Measurements from ENCODE around the gene MOSPD3. TPM values are rescaled to one million over a fixed set of nuclear protein-coding genes. Genes with fewer than 3 reads are reported as not detected.

The MOSPD3 gene
- total RNA-seq, 1 donor from 2014 or later, result 8.1 TPM

- DNase-seq (ENCODE audit: low read depth), result no peak
Measured at GRCh38 chr7:100590077-100590737, 22.1 kb upstream of the MOSPD3 start.

- no peak for DNase-seq (ENCODE audit: low read depth)
Measured at GRCh38 chr7:100591596-100591995, 20.7 kb upstream of the MOSPD3 start.

DNA sequence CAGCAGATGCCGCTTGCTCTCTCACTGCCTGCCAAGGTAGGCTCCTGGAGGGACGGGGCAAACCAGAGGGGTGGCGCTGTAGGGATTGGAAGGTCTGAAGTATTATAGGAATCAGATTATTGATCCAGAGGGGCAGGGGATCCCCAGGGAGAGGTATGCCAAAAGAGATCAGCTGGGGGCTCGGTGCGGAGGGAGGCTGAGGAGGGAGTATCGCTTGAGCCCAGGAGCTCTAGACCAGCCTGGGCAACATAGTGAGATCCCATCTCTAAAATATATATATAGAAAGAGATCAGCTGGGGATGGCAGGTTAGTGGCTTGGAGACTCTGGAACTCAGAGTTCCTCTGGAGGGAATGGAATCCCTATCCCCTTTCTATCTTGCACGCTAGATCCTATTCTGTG, 17.2 kb upstream of the MOSPD3 start:
- no peak for DNase-seq (ENCODE audit: low read depth)

GRCh38 chr7:100598425-100598824, 13.9 kb upstream of the MOSPD3 start:
- DNase-seq (ENCODE audit: low read depth), result peak; percentile 49

DNA sequence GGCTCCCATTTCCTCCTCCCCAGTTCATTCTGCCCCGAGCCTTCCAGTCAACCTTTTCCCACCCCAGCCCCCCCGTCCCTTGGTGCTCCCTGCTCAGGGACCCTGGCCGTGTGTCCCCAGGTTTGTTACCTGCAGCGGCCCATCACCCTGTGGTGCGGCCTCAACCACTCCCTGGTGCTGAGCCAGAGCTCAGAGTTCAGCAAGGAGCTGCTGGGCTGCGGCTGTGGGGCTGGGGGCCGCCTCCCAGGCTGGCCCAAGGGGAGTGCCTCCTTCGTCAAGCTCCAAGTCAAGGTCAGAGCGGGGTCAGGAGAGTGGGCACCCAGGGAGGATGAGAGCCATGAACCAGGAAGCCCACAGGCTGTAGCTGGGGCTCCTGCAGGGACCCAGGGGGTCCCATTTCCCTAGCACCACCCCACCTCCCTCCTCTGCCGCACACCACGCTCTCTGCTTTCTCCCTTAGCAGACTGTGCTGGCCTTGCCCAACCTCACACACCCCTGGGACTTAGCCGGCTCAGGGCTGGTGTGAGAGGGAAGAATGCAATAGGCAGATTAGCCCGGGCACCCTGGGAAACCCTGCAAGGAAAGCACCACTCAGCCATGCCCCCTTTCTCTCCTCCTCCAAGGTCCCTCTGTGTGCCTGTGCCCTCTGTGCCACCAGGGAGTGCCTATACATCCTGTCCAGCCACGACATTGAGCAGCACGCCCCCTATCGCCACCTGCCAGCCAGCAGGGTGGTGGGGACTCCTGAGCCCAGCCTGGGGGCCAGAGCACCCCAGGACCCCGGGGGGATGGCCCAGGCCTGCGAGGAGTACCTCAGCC, 12.2 kb upstream of the MOSPD3 start:
- no peak for DNase-seq (ENCODE audit: low read depth)

DNA sequence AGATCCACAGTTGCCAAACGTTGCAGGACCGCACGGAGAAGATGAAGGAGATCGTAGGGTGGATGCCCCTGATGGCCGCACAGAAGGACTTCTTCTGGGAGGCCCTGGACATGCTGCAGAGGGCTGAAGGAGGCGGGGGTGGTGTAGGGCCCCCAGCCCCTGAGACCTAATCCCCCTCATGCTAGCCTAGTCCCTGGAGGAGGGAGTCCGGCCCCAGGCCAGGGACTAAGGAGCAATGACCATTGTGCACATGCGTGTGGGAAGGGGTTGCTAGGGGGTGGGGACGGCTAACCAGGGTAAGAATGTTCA, 11.7 kb upstream of the MOSPD3 start:
- DNase-seq (ENCODE audit: low read depth), result no peak

DNA sequence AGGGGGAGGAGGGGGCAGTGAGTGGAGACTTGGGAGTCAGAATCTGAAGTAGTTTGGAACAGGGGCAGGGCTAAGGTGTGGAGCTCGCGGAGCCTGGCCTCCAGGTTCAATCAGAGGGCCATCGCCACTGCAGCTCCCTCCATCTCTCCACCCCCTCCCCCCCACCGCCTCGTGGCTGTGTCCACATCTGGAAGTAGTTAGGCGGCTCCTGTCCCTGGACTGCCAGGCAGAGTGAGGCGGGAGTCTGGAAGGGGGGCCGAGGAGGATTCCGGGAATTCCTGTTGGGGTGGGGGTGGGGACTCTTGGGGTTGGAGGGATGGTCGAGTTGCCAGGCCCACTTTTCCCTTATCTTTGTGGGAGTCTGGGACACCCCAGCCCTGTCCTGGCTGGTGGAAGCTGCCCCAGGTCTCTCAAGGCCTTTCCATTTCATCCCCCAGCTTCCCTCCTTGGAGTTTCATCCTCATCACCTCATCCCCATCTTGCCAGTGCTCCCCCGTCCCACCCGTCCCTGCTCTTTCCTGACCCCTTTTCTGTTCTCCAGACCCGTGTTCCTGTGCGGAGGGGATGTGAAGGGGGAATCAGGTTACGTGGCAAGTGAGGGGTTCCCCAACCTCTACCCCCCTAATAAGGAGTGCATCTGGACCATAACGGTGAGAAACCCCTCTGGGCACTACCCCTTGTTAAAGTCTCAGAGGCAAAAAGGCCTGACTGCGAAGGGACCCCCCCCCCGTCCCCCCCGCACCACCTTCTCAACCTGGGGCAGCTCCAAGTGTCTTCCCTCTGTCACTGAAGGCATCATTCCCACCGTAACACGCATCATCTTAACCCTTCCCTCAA, 9.2 kb upstream of the MOSPD3 start:
- DNase-seq (ENCODE audit: low read depth), result peak; percentile 55

DNA sequence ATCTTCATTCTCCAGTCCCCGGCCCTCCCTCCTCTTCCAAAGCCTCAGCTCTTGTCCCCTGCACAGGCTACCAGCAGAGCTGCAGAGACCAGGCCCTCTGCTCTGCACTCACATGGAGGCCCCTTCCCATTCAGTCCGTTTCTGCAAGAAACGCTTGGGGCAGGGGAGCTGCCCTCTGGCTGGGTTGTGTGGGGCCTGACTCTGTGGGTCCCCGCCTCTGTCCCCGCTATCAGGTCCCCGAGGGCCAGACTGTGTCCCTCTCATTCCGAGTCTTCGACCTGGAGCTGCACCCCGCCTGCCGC, 8.7 kb upstream of the MOSPD3 start:
- DNase-seq (ENCODE audit: low read depth), result no peak

GRCh38 chr7:100604028-100604975, 8.0 kb upstream of the MOSPD3 start:
- DNase-seq (ENCODE audit: low read depth), result peak; percentile 38

DNA sequence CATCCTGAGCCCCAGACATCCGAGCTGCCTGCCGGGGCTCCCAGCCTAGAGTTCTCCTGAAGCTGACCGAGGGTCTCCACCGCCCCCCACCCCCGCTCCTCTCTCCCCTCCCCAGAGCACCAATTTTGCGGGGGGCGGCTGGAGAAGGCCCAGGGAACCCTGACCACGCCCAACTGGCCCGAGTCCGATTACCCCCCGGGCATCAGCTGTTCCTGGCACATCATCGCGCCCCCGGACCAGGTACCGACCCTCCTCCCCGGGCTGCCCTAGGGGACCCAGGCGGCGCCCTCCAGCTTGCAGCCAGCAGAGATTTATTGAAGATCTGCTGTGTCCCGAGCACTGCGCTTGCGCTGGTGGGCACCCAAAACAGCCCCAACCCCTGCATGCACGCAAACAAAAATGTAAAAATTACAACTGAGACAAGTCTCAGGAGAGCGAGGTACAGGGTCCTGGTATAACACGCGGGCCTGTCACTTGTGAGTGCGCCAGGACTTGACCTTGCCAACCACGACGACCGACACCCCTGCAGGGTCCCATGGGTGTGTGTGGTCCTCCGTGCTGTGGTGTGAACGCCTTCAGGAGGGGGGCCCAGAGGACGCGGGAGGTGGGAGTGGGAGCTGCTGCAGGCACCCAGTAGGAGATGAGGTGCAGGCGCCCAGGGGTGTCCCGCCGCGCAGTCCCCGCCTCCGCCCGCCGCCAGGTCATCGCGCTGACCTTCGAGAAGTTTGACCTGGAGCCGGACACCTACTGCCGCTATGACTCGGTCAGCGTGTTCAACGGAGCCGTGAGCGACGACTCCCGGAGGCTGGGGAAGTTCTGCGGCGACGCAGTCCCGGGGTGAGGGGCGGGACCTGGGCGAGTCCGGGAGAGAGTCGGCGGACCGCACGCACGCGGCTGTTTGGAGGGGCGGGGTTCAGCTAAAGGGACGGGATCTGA, 7.1 kb upstream of the MOSPD3 start:
- DNase-seq (ENCODE audit: low read depth), result no peak

- DNase-seq (ENCODE audit: low read depth), result no peak
Measured at GRCh38 chr7:100606313-100606712, 6.0 kb upstream of the MOSPD3 start.

DNA sequence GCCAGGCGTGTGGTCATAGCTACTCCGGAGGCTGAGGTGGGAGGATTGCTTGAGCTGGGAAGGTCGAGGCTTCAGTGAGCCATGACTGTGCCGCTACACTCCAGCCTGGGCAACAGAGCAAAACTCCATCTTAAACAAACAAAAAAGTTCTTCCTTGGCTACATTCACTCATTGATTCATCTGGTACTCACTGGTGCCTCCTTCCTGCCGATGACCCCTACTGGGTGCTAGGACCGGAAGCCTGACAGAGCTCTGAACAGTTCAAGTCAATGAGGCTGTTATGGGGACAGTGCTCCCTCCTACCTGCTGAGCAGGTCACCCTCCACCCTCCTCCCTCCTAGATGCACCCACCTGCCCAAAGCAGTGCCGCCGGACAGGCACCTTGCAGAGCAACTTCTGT, 5.2 kb upstream of the MOSPD3 start:
- DNase-seq (ENCODE audit: low read depth), result no peak

- DNase-seq (ENCODE audit: low read depth), result no peak
Measured at GRCh38 chr7:100609958-100610357, 2.4 kb upstream of the MOSPD3 start.

DNA sequence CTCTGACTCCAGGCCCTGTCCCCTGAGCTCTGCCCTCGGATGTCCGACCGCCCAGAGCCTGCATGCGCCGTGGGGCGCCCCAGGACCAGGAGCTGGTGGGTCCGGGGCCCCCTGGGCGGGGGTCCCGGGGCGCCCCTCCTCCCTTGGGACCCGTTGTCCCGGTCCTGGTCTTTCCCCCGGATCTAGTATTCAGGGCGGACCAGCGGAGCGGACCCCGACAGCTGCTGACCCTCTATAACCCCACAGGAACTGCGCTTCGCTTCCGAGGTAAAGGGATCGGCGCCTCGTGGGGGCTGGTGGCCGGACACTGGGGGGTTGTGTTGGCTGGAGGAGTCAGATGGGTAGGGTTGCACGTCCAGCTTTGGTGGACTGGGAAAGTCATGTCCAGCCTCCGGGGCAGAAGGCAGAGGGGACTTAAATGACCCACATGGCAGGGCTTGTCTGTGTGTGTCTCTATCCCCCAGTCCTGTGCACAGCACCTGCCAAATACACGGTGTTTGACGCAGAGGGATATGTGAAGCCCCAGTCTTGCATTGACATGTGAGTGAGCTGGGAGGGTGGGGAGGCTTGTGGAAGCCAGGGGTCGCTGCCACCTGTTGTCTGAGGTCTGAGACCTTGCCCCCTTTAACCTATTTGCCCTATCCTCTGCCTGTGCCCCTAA, 520 bp downstream of the MOSPD3 start:
- DNase-seq (ENCODE audit: low read depth), result peak; percentile 15

DNA sequence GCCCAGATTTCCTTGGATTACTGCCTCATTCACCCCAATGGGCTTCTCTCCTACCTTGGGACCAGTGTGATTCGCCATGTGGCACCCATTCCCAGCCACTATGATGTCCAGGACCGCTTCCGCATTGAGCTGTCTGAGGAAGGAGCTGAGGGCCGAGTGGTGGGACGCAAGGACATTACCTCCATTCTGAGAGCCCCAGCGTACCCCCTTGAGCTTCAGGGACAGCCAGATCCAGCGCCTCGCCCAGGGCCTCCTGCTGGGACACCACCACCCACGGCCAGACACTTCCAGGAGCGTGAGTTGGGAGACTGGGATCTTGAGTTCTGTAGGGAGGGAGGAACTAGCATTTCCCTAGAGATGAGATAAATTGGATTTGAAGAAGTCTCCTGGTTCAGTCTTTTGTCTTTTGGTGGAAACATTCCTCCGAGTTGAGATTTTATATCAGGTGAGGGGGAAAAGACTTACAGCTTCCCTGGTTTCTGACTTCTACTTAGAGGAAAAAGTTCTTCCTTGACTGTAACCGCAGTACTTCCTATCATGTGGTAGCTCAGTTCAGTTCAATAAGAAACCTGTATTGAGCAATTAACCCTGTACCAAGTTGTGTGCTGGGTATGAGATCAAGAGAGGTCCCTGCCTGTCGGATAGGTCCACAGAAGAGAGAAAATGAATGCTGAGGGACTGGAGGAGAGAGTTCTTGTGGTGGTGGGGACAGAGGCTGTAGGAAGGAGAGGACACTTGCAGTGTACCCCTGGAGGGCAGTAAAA, 1.3 kb downstream of the MOSPD3 start:
- no peak for DNase-seq (ENCODE audit: low read depth)

- no peak for DNase-seq (ENCODE audit: low read depth)
Measured at GRCh38 chr7:100614308-100614861, 2.0 kb downstream of the MOSPD3 start.

GRCh38 chr7:100620239-100620638, 7.9 kb downstream of the MOSPD3 start:
- DNase-seq (ENCODE audit: low read depth), result no peak

DNA sequence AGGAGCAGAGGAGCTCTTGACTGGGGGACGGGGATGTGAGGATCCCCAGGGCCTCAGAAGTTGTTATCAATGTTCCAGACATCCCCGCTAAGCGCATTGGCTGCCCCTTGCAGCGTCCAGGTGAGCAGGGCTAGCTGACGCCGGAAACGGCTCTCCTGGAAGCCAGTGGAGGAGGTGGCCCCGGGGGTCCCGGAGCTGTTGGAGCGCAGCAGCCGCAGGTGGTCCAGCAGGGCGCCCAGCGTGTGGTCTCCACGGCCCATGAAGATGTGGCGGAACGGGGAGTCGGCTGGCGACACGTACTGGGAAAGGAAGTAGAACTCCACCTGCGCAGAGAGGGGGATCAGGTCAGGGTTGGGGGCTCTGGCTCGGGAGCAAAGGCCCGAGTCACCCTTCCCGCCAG, 8.5 kb downstream of the MOSPD3 start:
- no peak for DNase-seq (ENCODE audit: low read depth)

Measured in myocyte (in vitro differentiated cells).